ENCODE data around the gene DNAJB12.
"Not testable (repeated sequence)": the region's sequence is repeated elsewhere in the genome, so short reads cannot be mapped to it uniquely, and the experiment has no call there.

Gene DNAJB12

DNA sequence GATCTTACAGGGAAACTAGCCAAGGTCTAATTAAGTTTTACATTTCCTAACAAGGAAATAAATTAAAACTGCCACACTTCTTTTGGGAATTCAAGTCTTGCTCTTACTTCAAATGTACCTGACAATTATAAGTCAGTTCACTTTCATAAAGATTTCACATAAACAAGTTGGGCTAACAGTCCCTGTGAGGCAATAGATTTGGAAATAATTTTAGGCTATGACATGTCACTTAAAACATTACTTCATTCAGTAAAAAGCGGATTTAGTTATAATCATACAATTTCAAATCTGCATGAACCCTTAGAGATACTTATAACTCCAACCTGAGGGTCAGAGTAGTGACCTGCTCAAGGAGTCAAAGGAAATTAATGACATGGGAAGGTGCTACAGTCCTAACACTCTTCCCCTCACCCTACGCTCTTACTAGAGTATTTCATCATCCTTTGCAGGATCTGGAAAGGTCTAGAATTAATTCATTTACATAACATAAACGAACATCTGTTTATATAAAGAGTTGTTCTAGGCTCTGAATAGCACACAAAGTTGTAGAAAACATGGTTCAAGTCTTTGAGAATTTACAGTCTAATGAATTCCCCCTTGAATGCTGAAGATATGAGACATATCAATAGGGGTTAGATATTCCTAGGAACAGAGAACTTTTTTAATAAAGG lies 32.3 kb upstream of the DNAJB12 start:
- TF ChIP-seq, protein P1, sequence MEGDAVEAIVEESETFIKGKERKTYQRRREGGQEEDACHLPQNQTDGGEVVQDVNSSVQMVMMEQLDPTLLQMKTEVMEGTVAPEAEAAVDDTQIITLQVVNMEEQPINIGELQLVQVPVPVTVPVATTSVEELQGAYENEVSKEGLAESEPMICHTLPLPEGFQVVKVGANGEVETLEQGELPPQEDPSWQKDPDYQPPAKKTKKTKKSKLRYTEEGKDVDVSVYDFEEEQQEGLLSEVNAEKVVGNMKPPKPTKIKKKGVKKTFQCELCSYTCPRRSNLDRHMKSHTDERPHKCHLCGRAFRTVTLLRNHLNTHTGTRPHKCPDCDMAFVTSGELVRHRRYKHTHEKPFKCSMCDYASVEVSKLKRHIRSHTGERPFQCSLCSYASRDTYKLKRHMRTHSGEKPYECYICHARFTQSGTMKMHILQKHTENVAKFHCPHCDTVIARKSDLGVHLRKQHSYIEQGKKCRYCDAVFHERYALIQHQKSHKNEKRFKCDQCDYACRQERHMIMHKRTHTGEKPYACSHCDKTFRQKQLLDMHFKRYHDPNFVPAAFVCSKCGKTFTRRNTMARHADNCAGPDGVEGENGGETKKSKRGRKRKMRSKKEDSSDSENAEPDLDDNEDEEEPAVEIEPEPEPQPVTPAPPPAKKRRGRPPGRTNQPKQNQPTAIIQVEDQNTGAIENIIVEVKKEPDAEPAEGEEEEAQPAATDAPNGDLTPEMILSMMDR (IDR thresholded peaks at IDR 0.05; ENCODE audit: control extremely low read depth, extremely low read depth, low read depth, missing control alignments), result no peak
- no peak for DNase-seq (ENCODE audit: extremely low spot score)
- ChIA-PET POLR2A (no interaction called here), CTCF (no interaction called here)

DNA sequence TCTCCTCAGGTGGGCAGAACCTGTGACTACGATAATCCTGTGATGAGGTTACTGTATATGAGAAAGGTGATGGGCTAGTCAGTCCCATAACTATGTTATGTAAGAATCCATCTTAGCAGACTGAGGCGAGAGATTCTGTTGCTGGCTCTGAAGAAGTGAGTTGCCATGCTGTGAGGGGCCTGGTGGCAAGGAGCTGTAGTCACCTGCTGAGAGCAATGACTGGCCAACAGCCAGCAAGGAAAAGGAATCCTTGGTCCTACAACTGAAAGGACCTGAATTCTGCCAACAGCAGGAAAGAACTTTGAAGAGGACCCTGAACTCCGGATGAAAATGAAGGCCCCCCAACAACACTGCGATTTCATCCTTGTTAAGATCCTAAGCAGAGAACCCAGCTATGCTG lies 31.0 kb upstream of the DNAJB12 start:
- DNase-seq (ENCODE audit: extremely low spot score), result no peak
- ChIA-PET POLR2A (no interaction called here), CTCF (interaction anchor here (1.1 to 2.4 kb wide), 2 partner anchors 12 to 94 kb away, joined by 3 to 8 read pairs; no protein-coding TSS in a partner anchor)
- TF ChIP-seq, protein P1 (IDR thresholded peaks at IDR 0.05; ENCODE audit: control extremely low read depth, extremely low read depth, low read depth, missing control alignments), result no peak

DNA sequence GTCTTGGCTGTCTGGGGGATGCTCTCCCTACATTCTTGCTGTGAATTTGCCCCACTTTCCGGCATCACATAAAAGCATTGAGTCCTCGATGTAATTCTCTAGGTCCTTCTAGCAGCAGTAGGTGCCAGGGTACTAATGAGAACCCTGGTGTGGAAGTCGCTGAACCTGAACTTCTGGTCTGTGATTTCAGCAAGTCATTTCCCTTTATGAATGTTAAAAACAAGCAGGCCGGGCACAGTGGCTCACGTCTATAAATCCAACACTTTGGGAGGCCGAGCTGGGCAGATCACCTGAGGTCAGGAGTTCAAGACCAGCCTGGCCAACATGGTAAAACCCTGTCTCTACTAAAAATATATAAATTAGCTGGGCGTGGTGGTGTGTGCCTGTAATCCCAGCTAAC lies 30.3 kb upstream of the DNAJB12 start:
- CTCF ChIA-PET, result interaction anchor here (0.8 to 2.4 kb wide), 4 partner anchors 9 to 21 kb away, joined by 3 to 8 read pairs (median 4); no protein-coding TSS in a partner anchor
- POLR2A ChIA-PET; DNase-seq (ENCODE audit: extremely low spot score): not testable (repeated sequence)

DNA sequence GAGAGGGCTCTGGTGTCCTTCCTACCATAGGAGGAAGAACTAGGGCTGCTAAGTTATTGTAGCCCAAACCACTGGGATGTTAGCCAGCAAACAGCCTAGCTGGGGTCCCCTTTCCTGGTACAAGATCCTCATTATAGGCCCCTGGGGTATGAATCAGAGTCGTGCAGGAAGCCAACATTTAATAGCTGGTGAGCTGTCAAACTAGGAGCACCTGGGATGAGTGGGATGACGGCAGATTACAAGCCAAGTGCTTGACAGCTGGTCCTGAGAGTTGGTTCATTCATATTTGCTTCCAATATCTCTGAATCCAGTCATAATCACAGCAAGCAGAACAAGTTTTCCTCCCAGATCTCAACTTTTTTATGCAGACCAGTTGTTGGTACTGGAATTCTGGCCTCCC lies 25.1 kb upstream of the DNAJB12 start:
- ChIA-PET CTCF (interaction anchor here (1.1 to 1.5 kb wide), 2 partner anchors 15 to 40 kb away, joined by 3 to 8 read pairs; no protein-coding TSS in a partner anchor), POLR2A (no interaction called here)
- DNase-seq (ENCODE audit: extremely low spot score), result no peak
- TF ChIP-seq, protein P1 (IDR thresholded peaks at IDR 0.05; ENCODE audit: control extremely low read depth, extremely low read depth, low read depth, missing control alignments), result no peak

DNA sequence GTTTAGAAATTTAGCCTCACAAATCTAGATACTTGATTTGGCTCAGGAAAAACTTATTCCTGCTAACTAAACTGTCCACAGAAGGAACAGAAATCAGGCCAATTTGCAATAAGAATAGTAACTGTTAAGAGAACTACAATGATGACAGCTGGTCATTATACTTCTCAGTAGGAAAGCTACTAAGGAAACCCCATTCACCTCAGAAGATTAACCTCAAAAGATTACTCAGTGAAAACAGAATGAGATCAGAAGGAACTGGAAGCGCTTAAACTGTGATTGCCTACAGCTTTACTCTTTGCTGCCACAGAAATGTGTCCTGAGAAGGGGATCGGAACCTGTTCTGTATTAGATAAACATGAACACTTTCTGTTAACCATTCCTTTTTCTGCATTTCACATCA lies 24.3 kb upstream of the DNAJB12 start:
- CTCF ChIA-PET, result interaction anchor here (0.8 to 1.5 kb wide), 3 partner anchors 14 to 682 kb away, joined by 3 to 8 read pairs (median 3); no protein-coding TSS in a partner anchor
- TF ChIP-seq, protein P1 (IDR thresholded peaks at IDR 0.05; ENCODE audit: control extremely low read depth, extremely low read depth, low read depth, missing control alignments), result no peak
- no peak for DNase-seq (ENCODE audit: extremely low spot score)
- POLR2A ChIA-PET, result no interaction called here

DNA sequence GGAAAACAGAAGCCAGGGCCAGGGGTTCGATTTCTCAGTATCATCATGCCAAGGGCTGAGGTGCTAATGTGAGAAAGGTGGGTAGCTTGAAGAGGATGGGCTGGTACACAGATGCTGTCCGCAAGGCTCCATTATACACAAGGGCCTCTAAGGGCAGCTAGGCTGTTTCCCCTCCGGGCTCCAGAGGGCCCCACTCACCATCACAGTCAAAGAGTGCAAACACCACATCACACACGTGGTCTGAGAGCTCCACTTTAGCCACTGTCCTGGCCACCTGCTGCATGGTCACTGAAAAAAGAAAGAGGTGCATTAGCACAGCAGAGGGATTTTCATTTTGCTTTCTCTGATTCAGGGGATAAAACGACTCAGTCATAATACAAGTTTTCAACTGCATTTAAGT lies 20.9 kb upstream of the DNAJB12 start:
- POLR2A ChIA-PET, result no interaction called here
- CTCF ChIA-PET, result interaction anchor here (0.9 to 3.6 kb wide), 6 partner anchors 11 to 498 kb away, joined by 3 to 27 read pairs (median 4); no protein-coding TSS in a partner anchor
- no peak for DNase-seq (ENCODE audit: extremely low spot score)
- TF ChIP-seq, protein P1 (IDR thresholded peaks at IDR 0.05; ENCODE audit: control extremely low read depth, extremely low read depth, low read depth, missing control alignments), result peak; percentile 2

DNA sequence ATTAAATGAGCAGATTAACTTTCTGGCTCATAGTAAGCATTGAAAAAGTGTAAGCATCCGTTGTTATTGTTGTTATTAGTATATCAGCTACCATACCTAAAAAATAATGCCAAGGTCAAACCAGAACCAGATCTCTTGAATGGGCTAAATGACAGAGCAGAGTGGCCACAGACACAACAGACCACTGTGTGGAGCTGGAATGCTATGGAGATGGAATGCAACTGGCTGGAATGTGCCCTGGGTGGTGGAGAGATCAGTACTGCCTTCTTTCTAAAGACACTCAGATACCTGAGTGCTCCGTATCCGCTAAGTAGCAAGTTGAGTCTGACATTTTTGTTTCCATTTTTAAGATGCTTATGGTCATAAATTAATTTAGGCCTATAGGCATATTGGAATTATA lies 20.5 kb upstream of the DNAJB12 start:
- TF ChIP-seq, protein P1 (IDR thresholded peaks at IDR 0.05; ENCODE audit: control extremely low read depth, extremely low read depth, low read depth, missing control alignments), result no peak
- no peak for DNase-seq (ENCODE audit: extremely low spot score)
- ChIA-PET CTCF (interaction anchor here (0.9 to 3.6 kb wide), 7 partner anchors 9 to 499 kb away, joined by 3 to 27 read pairs (median 5); no protein-coding TSS in a partner anchor), POLR2A (no interaction called here)

Data from GM10248 (cell line).